ENCODE results near the gene KLHL13.
"Not testable (repeated sequence)": the region's sequence is repeated elsewhere in the genome, so short reads cannot be mapped to it uniquely, and the experiment has no call there.

KLHL13 gene

DNA sequence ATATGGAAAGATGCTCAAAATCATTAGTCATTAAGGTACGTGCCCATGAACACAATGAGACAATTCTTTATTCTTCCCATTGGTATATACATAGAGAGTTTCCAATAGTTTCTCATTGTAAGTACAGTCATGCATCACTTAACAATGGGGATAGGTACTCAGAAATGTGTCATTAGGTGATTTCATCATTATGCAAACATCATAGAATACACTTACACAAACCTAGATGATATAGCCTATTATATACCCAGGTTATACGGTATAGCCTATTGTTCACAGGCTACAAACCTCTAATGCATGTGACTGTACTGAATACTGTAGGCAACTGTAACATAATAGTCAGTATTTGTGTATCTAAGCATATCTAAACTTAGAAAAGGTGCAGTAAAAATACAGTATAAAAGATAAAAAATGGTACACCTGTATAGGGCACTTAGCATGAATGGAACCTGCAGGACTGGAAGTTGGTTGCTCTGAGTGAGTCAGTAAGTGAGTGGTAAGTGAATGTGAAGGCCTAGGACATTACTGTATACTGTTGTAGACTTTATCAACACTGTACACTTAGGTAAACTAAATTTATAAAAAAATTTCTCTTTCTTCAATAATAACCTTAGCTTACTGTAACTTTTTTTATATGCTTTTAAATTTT is 49.6 kb downstream of the KLHL13 start:
- peak; percentile 7 for DNase-seq

DNA sequence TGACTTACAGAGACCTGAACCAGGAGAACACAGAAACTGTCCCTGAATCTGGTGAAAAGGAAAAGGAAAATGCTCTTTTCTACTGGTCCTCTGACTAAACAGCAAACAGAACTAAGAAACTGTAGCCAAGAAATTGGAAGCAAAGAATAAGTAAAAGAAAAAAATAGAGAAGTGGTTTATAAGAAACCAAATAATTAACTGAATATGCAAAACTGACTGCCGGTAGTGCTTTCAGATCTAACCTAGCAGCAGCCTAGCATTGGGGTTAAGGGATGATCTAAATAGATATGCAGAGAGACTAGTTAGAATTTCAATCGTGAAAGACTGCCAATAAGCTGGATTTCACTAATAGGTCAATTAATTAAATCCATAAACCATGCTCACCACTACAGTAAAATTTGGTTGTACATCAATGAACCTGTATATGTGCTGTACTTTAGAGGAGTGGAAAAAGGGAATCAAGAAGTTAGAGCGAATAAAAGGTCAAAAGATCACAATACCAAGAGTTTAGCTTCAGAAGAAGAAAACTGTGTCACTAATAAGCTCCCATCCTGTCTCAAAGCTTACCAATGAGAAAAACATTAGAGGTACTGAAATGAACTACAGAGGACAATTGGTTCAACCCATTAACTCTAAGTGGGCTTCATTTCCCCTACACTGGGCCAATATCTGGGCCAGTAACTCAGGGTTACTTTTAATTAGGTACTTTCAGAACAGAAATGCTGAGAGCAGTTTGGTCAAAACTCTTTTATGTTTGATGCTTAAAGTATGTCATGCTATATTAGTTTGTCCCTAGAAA is 53.6 kb downstream of the KLHL13 start:
- DNase-seq = no peak

DNA sequence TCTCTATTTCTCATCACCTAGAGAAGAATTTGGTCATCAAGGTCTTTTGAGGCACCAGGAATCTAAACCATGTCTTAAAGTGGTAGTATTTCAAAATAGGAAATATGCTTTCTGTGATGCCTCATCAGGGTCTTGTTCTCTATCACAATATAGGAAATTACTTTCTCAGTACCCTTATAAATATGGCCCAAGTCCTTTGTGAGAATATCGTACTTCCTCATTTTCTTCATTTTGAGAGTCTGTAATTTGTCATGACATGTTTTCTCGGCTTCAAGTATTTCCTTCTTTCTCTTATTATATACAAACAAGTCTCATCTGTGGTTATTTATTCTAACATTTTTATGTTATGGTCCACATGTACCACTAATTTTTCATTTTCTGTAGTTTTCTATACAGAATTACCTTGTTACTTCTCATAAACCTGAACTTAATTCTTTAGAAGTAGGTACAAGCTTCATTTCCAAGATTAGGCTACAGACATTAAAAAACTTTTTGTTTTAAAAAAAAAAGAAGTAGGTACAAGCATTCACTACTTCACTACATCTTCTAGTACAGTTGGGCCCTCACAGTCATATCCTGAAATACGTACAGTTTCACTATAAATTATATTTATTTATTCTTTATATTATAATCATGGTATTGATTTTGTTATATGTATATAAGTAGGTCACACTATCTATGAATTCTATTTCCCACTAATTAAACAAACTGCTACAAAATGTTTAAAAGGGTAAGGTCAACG is 54.4 kb downstream of the KLHL13 start:
- no peak for DNase-seq

DNA sequence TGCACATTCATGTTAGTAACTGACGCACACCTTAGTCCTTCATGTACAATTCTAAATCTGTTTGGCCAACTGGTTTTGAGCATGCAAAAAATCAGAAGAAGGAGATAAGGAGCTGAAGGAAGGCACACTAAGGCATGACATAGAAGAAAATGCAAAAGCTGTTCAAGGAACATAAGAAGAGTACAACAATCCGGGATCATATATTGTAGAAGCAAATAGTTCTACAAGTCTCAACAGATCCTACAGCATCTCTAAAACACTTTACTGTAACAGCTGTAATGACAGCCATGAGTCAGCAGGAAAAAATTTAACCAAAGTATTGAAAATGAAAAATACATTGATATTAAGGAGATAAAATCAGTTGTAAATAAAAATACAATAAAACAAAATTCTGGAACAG is 57.7 kb downstream of the KLHL13 start:
- no peak for DNase-seq

DNA sequence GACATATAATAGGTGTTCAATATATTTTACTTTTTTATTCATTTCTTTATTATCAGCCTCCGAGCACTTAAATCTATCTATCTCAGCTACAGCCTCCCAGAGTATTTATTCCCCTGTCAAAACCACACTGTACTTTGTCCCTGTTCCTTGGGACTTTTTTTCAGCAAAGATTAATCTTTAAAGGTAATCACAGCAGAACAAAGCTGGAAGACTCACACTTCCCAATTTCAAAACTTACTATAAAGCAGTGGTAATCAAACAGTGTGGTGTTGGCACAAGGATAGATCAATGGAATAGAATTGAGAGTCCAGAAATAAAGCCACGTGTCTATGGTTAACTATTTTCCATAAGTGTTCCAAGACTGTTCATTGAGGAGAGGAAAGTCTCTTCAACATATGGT is 59.7 kb downstream of the KLHL13 start:
- no peak for DNase-seq

DNA sequence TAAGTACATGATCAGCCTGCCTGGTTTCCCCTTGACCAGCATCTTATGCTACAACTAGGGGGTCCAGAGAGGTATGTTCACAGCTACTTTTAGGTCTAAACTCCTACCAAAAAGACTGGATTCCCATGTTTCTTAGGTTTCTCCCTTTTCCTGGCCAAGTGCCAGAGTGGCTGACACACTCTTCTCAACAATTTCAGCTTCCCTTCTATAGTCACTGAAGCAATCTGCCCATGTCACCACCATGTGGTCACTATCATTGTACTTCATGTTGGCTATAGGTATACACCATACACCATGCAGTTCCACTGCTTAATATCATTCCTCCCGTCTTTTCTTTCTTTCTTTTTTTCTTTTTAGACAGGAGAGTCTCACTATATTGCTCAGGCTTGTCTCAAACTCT is 66.9 kb downstream of the KLHL13 start:
- DNase-seq = no peak

DNA sequence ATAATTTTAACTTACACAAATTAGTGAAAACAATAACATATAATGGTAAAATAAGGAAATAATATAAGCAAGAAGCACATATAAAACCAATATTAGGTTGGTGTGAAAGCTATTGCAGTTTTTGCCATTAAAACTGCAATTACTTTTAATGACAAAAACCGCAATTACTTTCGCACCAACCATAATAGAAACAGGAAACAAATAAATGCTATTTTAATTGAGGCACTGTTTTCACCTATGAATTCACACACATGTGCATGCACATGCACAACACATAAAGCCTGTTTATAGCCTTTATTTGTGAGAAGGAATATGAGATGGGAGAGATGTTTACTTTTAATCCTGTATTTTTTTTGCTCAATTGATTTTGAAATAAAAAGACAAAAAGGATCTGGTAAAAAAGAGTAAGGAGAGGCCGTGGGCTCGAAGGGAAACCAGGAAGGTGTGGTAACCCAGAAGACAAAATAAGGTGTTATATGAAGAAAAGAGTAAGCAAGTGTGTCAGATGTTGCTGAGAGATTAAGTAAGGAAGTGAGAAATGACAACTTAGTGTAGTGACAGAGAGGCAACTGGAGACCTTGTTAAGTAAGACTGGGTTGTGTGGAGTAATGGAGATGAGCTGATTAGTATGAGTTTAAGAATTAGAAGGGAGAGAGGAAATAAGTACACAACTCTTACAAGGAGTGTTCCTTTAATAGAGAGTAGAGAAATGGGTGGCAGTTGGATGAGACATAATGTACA is 69.0 kb downstream of the KLHL13 start:
- no peak for DNase-seq

DNA sequence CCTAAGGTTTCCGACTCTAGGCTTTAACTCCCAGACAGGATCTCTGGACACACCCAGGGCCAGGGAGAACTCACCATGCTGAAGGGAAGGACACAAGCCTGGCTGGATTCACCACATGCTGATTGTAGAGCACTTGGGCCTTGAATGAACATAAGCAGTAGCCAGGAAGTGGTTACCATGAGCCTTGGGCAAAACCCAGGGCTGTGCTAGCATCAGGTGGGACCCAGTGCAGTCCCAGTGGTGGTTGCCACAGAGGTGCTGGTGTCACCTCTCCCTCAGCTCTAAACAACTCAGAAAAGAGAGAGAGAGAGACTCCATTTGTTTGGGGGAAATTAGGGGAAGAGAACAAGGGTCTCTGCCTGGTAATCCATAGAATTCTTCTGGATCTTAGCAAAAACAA is 77.0 kb downstream of the KLHL13 start:
- DNase-seq = no peak

DNA sequence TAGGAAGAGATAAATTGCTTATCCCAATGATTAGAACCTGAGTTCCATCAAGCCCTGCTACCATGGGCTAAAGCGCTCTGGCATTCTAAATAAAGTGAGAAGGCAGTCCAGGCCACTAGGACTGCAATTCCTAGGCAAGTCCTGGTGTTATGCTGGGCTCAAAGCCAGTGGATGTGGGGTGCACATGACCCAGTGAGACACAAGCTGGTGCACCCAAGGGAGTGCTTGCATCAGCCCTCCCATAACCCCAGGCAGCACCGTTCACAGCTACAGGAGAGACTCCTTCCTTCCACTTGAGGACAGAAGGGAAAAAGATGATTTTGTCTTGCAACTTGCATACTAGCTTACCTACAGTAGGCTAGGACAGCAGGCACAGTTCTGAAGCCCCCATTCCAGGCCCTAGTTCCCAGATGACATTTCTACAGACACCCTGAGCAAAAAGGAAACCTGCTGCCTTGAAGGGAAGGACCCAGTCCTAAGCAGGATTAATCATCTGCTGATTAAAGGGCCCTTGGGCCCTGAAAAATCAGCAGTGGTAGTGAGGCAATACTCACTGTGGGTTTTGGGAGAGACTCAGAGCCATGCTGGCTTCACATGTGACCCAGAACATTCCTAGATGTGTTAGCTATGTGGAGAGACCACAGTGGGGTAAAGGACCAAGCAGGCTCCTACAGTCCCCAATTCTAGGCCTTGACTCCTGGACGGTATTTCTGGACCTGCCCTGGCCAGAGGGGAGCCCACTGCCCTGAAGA is 77.8 kb downstream of the KLHL13 start:
- no peak for DNase-seq

DNA sequence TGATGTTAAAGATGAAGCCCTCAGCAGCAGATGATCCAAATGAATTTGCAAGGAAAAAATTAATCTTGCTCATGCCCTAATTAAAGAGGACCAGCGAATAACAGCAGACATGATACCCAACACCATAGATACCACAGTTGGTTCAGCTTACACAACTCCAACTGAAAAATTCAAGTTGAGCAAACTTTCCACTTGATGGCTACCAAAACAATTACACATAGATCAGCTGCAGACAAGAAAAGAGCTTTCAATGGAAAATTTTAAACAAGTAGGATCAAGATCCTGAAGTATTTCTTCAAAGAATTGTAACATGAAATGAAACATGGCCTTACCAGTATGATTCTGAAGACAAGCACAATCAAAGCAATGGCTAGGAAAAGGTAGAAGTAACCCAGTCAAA is 90.0 kb downstream of the KLHL13 start:
- DNase-seq = no peak

DNA sequence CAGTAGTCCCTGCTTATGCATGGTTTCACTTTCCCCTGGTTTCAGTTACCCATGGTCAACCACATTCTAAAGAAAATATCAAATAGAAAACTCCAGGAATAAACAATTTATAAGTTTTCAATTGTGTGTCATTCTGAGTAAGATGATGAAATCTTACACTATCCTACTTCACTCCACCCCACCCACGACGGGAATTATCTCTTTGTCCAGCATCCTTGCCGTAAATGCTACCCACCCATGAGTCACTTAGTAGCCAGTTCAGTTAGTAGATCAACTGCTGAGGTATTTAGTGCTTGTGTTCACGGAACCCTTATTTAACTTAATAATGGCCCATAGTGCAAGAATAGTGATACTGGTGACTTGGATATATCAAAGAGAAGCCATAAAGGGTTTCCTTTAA is 91.4 kb downstream of the KLHL13 start:
- DNase-seq = no peak

DNA sequence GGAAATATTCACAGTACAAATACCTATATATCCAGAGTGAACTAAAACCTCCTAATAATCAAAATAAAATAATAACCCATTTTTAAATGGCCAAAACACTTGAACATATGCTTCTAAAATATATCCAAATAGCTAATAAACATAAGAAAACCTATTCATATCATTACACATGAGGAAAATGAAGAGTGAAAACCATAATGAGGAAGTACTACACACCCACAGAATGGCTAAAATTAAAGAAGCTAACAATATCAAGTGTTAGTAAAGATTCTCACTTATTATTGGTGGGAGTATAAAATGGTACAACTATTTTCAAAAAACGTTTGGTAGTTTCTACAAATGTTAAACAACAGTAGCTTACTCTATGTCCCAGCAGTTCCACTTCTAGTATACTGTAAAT is 92.1 kb downstream of the KLHL13 start:
- no peak for DNase-seq

DNA sequence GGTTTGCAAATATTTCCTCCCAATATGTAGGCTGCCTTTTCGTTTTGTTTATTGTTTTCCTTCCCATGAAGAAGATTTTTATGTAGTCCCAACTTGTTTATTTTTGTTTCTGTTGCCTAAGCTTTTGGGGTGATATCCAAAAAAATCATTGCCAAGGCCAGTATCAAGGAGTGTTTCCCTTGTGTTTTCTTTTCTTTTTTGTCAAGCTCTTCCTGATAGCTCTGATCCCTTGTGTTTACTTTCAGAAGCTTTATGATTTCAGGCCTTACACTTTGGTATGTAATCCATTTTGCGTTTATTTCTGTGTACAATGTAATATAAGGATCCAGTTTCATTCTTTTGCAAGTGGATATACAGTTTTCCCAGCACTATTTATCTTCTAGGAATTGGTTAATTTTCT is 93.9 kb downstream of the KLHL13 start:
- DNase-seq = no peak

DNA sequence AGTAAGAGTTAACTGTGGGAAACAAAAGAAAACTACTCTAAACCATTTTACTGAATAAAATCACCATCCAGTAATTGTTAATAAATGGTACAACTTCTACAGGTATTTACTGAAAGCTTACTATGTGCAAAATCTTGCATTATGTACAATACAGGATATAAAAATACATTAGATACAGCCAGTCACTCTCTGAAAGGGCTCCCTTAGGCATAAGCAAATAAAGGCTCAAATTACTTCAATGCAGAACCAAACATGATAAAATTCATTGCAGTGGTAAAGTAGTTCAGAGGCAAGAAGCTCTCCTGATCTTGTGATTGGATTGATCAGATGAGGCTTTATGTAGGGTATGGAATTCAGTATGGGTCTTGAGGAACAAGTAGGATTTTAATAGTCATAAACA is 100.2 kb downstream of the KLHL13 start:
- DNase-seq = no peak

DNA sequence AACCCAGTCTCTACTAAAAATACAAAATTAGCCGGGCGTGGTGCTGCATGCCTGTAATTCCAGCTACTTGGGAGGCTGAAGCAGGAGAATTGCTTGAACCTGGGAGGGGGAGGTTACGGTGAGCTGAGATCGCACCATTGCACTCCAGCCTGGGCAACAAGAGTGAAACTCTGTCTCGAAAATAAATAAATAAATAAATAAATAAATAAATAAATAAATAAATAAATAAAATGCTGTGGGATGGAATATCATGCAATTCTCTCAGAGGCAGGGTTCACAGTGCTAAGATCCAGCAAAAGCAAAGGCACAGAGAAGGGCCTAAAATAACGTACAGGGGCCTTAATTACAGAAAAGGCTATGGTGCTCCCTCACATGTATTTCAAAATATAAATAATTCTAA is 114.2 kb downstream of the KLHL13 start:
- not testable (repeated sequence) for DNase-seq

DNA sequence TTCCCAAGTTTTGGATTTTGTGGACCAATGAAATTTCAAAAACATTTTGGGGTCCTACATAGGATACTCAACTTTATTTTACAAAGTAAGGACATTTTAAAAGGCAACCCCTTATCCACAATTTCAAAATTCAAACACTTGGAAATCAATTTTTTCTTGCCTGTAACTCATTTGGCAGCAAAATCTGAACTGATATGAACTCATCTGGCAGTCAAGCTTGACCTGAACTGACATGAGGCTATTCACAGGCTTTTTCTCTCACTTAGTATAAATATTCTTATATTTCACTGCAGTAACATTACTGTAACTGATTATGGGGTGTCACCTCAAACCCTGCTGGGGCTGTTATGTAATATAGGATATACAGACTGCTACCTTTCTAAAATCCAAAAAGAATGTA is 116.1 kb downstream of the KLHL13 start:
- DNase-seq = no peak

DNA sequence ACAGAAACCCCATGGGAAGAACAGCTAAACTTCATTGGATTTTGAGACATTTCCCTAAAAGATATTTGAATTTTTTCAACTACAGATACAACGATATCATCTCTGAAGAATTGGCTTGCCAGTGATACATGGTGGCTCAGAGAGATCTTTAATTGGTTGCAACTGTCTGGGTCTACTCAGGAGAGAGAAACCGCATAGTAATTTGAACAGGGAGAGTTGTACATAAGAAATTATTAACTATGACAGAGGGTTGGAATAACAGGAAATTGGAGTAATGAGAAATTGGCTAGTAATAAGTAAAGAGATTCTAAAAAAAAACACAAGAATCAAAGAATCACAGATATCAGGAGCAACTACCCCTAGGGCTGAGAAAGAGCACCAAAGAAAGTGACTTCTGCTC is 118.4 kb downstream of the KLHL13 start:
- DNase-seq = no peak

DNA sequence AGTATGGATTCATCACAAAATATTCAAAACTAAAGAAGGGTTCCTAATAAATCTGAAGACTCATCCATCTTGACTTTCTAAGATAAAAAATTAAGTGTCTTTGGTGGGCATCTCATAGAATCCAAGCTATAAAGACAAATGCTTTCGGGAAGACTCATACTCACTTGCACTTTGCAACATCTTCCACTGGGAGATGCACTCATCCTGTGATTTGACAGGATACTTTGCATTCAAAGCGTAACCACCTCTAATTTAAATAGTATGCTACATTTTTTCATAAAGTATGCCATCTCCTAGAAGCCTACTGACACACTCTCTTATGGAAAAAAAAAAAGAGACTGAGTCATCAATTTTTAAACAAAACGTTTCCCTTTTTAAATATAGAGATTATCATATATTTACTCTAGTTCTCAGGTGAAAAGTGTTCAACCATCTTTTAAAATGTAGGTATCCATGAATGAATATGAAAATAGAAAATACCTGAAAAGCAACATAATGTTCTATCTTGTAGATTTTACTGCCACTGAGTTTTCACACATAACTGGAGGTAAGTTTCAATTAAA is 119.6 kb downstream of the KLHL13 start:
- peak; percentile 5 for DNase-seq

DNA sequence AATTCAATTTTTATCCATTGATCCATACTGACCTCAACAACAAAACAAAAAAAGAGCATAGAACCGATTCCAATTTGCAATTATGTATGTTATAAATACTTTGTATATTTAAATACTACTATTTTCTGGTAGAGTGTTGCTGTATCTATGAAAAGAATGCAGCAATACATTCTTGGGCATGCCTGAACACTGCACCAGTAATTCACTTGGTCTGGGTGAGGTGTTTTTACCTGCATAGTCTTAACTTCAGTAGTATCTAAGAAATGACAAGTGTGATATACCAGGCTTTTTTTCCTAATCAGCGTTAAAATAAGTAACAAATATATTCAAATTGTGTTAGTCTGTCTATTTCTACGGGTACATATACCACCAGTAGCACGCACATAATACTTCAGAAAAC is 120.2 kb downstream of the KLHL13 start:
- DNase-seq = no peak

DNA sequence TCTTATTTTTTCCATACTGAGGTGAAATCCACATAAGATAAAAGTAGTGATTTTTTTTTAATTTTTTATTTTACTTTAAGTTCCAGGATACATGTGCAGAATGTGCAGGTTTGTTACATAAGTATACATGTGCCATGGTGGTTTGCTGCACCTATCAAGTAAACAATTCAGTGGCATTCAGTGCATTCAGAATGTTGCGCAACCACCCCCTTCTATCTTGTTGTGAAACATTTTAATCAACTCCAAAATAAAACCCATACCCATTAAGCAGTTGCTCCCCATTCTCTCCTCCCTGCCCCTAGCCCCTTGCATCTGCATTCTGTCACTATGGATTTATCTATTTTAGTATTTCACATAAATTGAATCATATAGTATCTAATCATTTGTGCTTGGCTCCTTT is 121.2 kb downstream of the KLHL13 start:
- no peak for DNase-seq

DNA sequence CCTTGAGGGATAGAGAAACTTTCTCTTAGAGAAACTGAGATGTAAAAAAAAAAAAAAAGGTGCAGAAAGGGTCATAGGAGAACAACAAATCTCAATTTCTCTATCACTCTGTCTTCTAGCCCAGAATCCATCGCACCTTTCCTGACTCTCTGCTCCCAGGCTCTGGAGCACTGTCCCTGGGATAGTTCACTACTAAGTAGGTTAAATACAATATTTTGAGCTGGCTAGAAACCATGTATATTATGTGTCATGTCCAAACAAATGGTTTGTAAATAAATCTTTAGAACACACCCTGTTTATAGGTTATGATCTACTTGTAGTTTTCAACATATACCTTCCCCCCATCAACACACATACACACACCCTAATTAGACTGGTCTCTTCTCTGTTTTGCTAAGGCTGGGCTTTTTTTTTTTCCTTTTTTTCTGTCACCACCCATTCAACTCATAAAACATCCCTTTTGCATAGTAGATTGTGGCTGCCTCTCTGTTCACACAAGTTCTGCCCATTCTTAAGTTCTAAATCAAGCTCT is 124.4 kb downstream of the KLHL13 start:
- DNase-seq = no peak

DNA sequence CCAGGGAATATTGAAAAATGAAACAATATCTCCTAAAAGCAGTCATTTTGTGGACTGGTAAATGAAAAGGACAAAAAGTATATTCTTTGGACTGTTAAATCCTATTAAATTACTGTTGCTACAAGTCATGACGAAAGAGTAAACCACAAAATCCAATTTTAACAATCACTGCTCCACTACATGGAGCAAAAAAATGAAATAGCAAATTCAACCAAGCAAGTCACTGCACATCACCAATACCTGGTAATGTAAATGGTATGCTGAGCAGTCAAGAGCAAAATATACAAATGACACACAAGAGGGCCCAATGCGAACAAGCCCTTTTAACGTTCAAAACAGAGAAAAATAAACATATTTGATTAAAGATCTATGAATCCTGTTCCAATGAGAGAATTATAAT is 126.2 kb downstream of the KLHL13 start:
- DNase-seq = no peak

Data from NCI-H510A treated with DMSO at 0.1 percent for 48 hours (cell line).